Mucosa of rectum (tissue), 2 donors: ENCODE measurements around the gene HAPLN3.

Source experiments
- H3K27ac ChIP-seq, 2 donors: one replicate each; pipeline ENCODE4 v1.7.0; 2013; ENCODE audit warnings: inconsistent platforms in 2 of 2, low read depth in 2 of 2, low read length in 2 of 2
- H3K27me3 ChIP-seq, 2 donors: one replicate each; pipeline ENCODE4 v1.7.0; 2013; ENCODE audit warnings: low read length in 2 of 2; ENCODE audit not compliant: control insufficient read depth in 2 of 2, insufficient read depth in 2 of 2
- H3K36me3 ChIP-seq, 2 donors: one replicate each; pipeline ENCODE4 v1.7.0; 2013; ENCODE audit warnings: low read length in 2 of 2; ENCODE audit not compliant: control insufficient read depth in 2 of 2, insufficient read depth in 2 of 2
- H3K4me1 ChIP-seq, 2 donors: one replicate each; pipeline ENCODE4 v1.7.0; 2013; ENCODE audit warnings: low read length in 2 of 2, mild to moderate bottlenecking in 1 of 2; ENCODE audit not compliant: control insufficient read depth in 2 of 2, insufficient read depth in 2 of 2
- H3K4me3 ChIP-seq, 2 donors: one replicate each; pipeline ENCODE4 v1.7.0; 2013; ENCODE audit warnings: low read length in 2 of 2
- H3K9ac ChIP-seq, 2 donors: one replicate each; pipeline ENCODE4 v1.7.0; 2013; ENCODE audit warnings: low read length in 2 of 2, low read depth in 1 of 2, mild to moderate bottlenecking in 1 of 2
- H3K9me3 ChIP-seq, 2 donors: one replicate each; pipeline ENCODE4 v1.7.0; 2013; ENCODE audit warnings: low read length in 2 of 2; ENCODE audit not compliant: control insufficient read depth in 2 of 2
- donor health status: healthy.
- donor health status: Normal muscosa, but diverticular disease.

HAPLN3 gene

GRCh38 chr15:88896333-88897033 lies 1.1 kb upstream of the HAPLN3 start:
- H3K27ac ChIP-seq: no peak overlapping the region

GRCh38 chr15:88894348-88894818 lies 961 bp downstream of the HAPLN3 start:
- Histone ChIP-seq H3K27me3 (peaks cover 6% of the 10 kb centered on the region in 2 donors), H3K36me3 (no peaks in the 10 kb centered on the region), H3K4me3 (peak overlapping the region; percentile 53 to 61), H3K9ac (no peak overlapping the region), H3K9me3 (no peaks in the 10 kb centered on the region), H3K4me1 (peaks cover 7 to 17% of the 10 kb centered on the region in 2 donors), H3K27ac (no peak overlapping the region)

More at GRCh38 chr15:88896333-88897033, 1.1 kb upstream of the HAPLN3 start:
- H3K36me3 ChIP-seq: no peaks in the 10 kb centered on the region
- no peak overlapping the region for H3K4me3 ChIP-seq
- H3K9ac ChIP-seq: no peak overlapping the region
- peaks cover 6% of the 10 kb centered on the region in 2 donors for H3K27me3 ChIP-seq
- peaks cover 7 to 17% of the 10 kb centered on the region in 2 donors for H3K4me1 ChIP-seq
- no peaks in the 10 kb centered on the region for H3K9me3 ChIP-seq

GRCh38 chr15:88891540-88892254 lies 3.6 kb downstream of the HAPLN3 start:
- H3K36me3 ChIP-seq: no peaks in the 10 kb centered on the region
- peaks cover 7 to 12% of the 10 kb centered on the region in 2 donors for H3K4me1 ChIP-seq
- peaks cover 6% of the 10 kb centered on the region in 2 donors for H3K27me3 ChIP-seq
- no peak overlapping the region for H3K27ac ChIP-seq
- H3K9me3 ChIP-seq: no peaks in the 10 kb centered on the region
- no peak overlapping the region for H3K9ac ChIP-seq
- H3K4me3 ChIP-seq: no peak overlapping the region

GRCh38 chr15:88890495-88890894 lies 4.8 kb downstream of the HAPLN3 start:
- Histone ChIP-seq H3K4me1 (peaks cover 7 to 8% of the 10 kb centered on the region in 2 donors), H3K27ac (no peak overlapping the region), H3K4me3 (no peak overlapping the region), H3K36me3 (no peaks in the 10 kb centered on the region), H3K9ac (no peak overlapping the region), H3K27me3 (peaks cover 5 to 6% of the 10 kb centered on the region in 2 donors), H3K9me3 (no peaks in the 10 kb centered on the region)

DNA sequence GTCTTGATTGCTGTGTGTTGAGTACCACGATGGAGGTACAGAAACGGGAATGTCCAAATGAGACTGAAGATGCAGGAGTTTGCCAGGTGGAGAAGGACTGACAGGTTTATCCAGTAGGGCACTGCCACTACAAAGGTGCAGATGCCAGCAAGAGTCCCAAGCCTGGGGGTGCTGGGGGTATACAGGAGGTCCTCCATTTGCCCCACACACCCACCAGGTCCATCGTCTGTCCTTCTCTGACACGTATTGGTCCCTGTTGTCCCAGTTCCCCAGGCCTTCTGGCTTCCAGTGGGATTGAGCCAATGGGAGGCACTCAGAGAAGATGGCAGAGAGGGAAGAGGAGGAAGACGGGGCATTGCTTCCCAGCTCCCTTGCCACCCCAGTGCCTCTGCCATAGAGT lies 6.6 kb downstream of the HAPLN3 start:
- H3K9ac ChIP-seq: no peak overlapping the region
- H3K9me3 ChIP-seq: no peaks in the 10 kb centered on the region
- no peak overlapping the region for H3K27ac ChIP-seq
- H3K4me1 ChIP-seq: no peaks in the 10 kb centered on the region
- no peaks in the 10 kb centered on the region for H3K36me3 ChIP-seq
- no peaks in the 10 kb centered on the region for H3K27me3 ChIP-seq
- H3K4me3 ChIP-seq: no peak overlapping the region

GRCh38 chr15:88887068-88887580 lies 8.2 kb downstream of the HAPLN3 start:
- Histone ChIP-seq H3K27ac (no peak overlapping the region), H3K36me3 (no peaks in the 10 kb centered on the region), H3K27me3 (no peaks in the 10 kb centered on the region), H3K4me3 (no peak overlapping the region), H3K4me1 (no peaks in the 10 kb centered on the region), H3K9ac (no peak overlapping the region), H3K9me3 (no peaks in the 10 kb centered on the region)

DNA sequence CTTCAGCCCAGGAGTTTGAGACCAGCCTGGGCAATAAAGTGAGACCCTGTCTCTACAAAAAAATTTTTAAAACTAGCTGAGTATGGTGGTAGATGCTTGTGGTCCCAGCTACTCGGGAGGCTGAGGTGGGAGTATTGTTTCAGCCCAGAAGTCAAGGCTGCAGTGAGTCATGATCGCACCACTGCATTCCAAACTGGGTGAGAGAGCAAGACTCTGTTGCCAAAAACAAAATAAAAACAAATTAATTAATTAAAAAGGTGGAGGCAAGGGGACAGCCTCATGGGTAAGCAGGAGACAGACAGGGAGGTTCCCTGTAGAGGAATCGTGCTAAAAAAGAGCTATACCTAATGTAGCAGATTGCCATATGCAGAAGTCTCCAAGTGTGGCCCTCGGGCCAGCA lies 12.6 kb downstream of the HAPLN3 start:
- Histone ChIP-seq H3K27me3 (no peaks in the 10 kb centered on the region), H3K36me3 (no peaks in the 10 kb centered on the region), H3K4me1 (no peaks in the 10 kb centered on the region), H3K27ac (no peak overlapping the region), H3K9ac (no peak overlapping the region), H3K9me3 (no peaks in the 10 kb centered on the region), H3K4me3 (no peak overlapping the region)

DNA sequence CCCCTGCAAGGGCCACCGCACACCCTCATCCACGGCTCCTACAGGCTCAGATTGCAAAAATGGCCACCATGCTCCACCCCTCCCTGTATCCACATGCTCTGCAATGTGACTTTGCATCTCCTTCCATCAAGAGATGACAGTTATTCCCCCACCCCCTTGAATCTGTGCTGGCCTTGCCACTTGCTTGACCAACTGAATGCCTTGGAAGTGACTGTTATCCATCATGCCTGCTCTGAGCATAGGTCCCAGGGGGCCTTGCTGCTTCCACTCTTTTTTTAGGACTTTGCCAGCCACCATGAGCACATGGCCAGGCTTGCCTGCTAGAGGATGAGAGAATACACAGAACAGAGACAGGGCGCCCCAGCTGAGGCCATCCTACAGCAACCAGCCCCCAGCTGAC lies 13.6 kb downstream of the HAPLN3 start:
- Histone ChIP-seq H3K4me1 (no peaks in the 10 kb centered on the region), H3K36me3 (no peaks in the 10 kb centered on the region), H3K27me3 (no peaks in the 10 kb centered on the region), H3K9me3 (no peaks in the 10 kb centered on the region), H3K4me3 (no peak overlapping the region), H3K27ac (no peak overlapping the region), H3K9ac (no peak overlapping the region)

DNA sequence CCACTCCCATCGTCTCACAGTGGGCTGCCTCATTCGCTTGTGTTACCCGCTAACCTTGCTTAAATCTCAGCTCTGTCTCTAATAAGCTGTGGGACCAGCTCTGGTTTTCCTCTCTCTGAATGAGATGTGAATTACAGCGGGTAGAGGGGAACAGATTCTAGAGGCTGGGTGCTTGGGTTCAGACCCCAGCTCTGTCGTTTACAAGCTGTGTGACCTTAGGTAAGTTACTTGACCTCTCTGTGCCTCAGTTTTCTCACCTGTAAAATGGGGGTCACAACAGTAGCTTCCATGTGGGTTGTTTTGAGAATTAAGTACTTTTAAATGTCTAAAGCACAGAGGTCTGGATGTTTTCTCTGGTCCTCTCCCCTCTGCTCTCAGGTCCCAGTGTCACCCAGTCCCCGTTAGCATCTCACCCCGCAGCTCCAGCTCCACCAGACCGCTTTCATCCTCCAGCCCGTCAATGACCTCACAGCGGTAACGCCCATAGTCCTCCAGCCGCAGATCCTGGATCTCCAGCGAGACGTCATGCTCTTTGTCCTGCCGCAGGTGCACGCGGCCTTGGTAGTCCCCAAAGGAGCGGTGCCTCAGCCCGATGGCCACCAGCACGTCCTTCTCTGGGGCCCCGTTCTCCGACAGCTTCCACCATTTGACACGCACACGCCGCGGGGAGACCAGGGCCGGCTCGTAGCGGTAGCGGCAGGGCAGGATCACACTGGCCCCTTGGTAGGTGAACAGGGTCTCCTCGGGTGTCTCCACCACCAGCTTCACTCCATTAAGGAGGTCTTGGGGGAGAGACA lies 14.2 kb downstream of the HAPLN3 start:
- H3K27ac ChIP-seq: no peak overlapping the region
- no peak overlapping the region for H3K9ac ChIP-seq
- H3K4me3 ChIP-seq: no peak overlapping the region
- H3K27me3 ChIP-seq: no peaks in the 10 kb centered on the region
- no peaks in the 10 kb centered on the region for H3K36me3 ChIP-seq
- no peaks in the 10 kb centered on the region for H3K9me3 ChIP-seq
- H3K4me1 ChIP-seq: no peaks in the 10 kb centered on the region
